SK-N-SH treated with all-trans-retinoic acid at 6 μM for 48 hours (cell line): ENCODE data around the gene FCN3.

Experiments used
- ESRRG ChIP-seq: fragments of 250-450 bp; sonication (Bioruptor Pico); IDR thresholded peaks from 2 replicates; pipeline ENCODE4 v1.6.1; 2021; ENCODE audit warnings: mild to moderate bottlenecking
- OSR1 ChIP-seq: fragments of 250-450 bp; sonication (Bioruptor Pico); IDR thresholded peaks from 2 replicates; pipeline ENCODE4 v1.8.0; 2022; ENCODE audit warnings: moderate library complexity, mild to moderate bottlenecking, inconsistent platforms
- RARB ChIP-seq: fragments of 250-450 bp; sonication (Bioruptor Pico); IDR thresholded peaks from 2 replicates; pipeline ENCODE4 v1.8.0; 2021; ENCODE audit warnings: mild to moderate bottlenecking, moderate library complexity
- ZC3H10 ChIP-seq: fragments of 250-450 bp; sonication (Bioruptor Pico); IDR thresholded peaks from 2 replicates; pipeline ENCODE4 v1.5.1; 2021; ENCODE audit warnings: mild to moderate bottlenecking, moderate library complexity
- ZFP3 ChIP-seq: fragments of 250-450 bp; sonication (Bioruptor Pico); IDR thresholded peaks from 2 replicates; pipeline ENCODE4 v1.5.0; 2020; ENCODE audit warnings: mild to moderate bottlenecking, moderate library complexity
- ZNF8 ChIP-seq: fragments of 450-650 bp; formaldehyde crosslinking; IDR thresholded peaks from 2 replicates; pipeline ENCODE4 v1.5.0; 2020; ENCODE audit warnings: mild to moderate bottlenecking, moderate library complexity
- TF ChIP-seq, protein P1 (sequence below): fragments of 250-450 bp; sonication (Bioruptor Pico); IDR thresholded peaks from 2 replicates; pipeline ENCODE4 v1.5.0; 2020; ENCODE audit warnings: mild to moderate bottlenecking, moderate library complexity
- TF ChIP-seq, protein P2 (sequence below): fragments of 250-450 bp; sonication (Bioruptor Pico); IDR thresholded peaks from 2 replicates; pipeline ENCODE4 v1.8.0; 2020; ENCODE audit warnings: mild to moderate bottlenecking, moderate library complexity, borderline replicate concordance

GRCh38 chr1:27349784-27350662 lies 24.6 kb downstream of the FCN3 start:
- TF ChIP-seq ZC3H10 (CRISPR knock-in tag) (no peak), ZFP3 (CRISPR knock-in tag) (no peak), ZNF8 (no peak), RARB (no peak), OSR1 (CRISPR knock-in tag) (no peak), ESRRG (CRISPR knock-in tag) (no peak)
- TF ChIP-seq, protein P1, sequence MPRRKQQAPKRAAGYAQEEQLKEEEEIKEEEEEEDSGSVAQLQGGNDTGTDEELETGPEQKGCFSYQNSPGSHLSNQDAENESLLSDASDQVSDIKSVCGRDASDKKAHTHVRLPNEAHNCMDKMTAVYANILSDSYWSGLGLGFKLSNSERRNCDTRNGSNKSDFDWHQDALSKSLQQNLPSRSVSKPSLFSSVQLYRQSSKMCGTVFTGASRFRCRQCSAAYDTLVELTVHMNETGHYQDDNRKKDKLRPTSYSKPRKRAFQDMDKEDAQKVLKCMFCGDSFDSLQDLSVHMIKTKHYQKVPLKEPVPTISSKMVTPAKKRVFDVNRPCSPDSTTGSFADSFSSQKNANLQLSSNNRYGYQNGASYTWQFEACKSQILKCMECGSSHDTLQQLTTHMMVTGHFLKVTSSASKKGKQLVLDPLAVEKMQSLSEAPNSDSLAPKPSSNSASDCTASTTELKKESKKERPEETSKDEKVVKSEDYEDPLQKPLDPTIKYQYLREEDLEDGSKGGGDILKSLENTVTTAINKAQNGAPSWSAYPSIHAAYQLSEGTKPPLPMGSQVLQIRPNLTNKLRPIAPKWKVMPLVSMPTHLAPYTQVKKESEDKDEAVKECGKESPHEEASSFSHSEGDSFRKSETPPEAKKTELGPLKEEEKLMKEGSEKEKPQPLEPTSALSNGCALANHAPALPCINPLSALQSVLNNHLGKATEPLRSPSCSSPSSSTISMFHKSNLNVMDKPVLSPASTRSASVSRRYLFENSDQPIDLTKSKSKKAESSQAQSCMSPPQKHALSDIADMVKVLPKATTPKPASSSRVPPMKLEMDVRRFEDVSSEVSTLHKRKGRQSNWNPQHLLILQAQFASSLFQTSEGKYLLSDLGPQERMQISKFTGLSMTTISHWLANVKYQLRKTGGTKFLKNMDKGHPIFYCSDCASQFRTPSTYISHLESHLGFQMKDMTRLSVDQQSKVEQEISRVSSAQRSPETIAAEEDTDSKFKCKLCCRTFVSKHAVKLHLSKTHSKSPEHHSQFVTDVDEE, result no peak
- TF ChIP-seq, protein P2, sequence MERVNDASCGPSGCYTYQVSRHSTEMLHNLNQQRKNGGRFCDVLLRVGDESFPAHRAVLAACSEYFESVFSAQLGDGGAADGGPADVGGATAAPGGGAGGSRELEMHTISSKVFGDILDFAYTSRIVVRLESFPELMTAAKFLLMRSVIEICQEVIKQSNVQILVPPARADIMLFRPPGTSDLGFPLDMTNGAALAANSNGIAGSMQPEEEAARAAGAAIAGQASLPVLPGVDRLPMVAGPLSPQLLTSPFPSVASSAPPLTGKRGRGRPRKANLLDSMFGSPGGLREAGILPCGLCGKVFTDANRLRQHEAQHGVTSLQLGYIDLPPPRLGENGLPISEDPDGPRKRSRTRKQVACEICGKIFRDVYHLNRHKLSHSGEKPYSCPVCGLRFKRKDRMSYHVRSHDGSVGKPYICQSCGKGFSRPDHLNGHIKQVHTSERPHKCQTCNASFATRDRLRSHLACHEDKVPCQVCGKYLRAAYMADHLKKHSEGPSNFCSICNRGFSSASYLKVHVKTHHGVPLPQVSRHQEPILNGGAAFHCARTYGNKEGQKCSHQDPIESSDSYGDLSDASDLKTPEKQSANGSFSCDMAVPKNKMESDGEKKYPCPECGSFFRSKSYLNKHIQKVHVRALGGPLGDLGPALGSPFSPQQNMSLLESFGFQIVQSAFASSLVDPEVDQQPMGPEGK (CRISPR knock-in tag), result no peak
